ENCODE data around the gene PRR20C.
"Not testable (repeated sequence)": the region's sequence is repeated elsewhere in the genome, so short reads cannot be mapped to it uniquely, and the experiment has no call there.

Gene PRR20C

GRCh38 chr13:57166897-57167296 is 13.0 kb downstream of the PRR20C start, which contains the start of gene PRR20E:
Gene PRR20E, plus strand, starts transcription at chr13:57167197. Its CDS starts 387 bp downstream, at chr13:57167584.
- H3K4me1 ChIP-seq (ENCODE audit: control insufficient read depth, insufficient read depth, low read length); H3K4me3 ChIP-seq (ENCODE audit: low read depth, low read length); H3K27ac ChIP-seq (ENCODE audit: extremely low read depth, low read depth, low read length); H3K9me3 ChIP-seq (ENCODE audit: control insufficient read depth, insufficient read depth, low read depth, low read length); CTCF ChIA-PET; POLR2A ChIA-PET; H3K36me3 ChIP-seq (ENCODE audit: control insufficient read depth in 2 of 2, insufficient read depth in 1 of 2, low read length in 2 of 2): not testable (repeated sequence)

- no peak overlapping the region for H3K4me3 ChIP-seq (ENCODE audit: low read depth, low read length)
- H3K9me3 ChIP-seq (ENCODE audit: control insufficient read depth, insufficient read depth, low read depth, low read length) = no peaks in the 10 kb centered on the region
- no peak overlapping the region for H3K27ac ChIP-seq (ENCODE audit: extremely low read depth, low read depth, low read length)
- H3K4me1 ChIP-seq (ENCODE audit: control insufficient read depth, insufficient read depth, low read length) = no peaks in the 10 kb centered on the region
- TF ChIP-seq ZNF16 (tag by site-specific recombination; IDR thresholded peaks at IDR 0.05; ENCODE audit: low read depth) (no peak), ZNF114 (tag by site-specific recombination; IDR thresholded peaks at IDR 0.05) (no peak), ZNF692 (tag by site-specific recombination; IDR thresholded peaks at IDR 0.05) (no peak), ZNF660 (tag by site-specific recombination; IDR thresholded peaks at IDR 0.05) (no peak), TCF7L2 (IDR thresholded peaks at IDR 0.05; ENCODE audit: borderline replicate concordance, low read depth, low read length) (no peak)
- no peaks in the 10 kb centered on the region for H3K36me3 ChIP-seq (ENCODE audit: control insufficient read depth in 2 of 2, insufficient read depth in 1 of 2, low read length in 2 of 2)
- ChIA-PET CTCF (no interaction called here), POLR2A (no interaction called here)
These were observed 37.8 kb downstream of the PRR20C start for GRCh38 chr13:57191667-57192066.
